Mesothelial cell of epicardium (in vitro differentiated cells): ENCODE results near the gene MAPK9. TPM values are rescaled to one million over a fixed set of nuclear protein-coding genes. Genes with fewer than 3 reads are reported as not detected.

Experiments
- DNase-seq, 2 experiments: peaks; one replicate each; pipeline ENCODE4 v3.0.0; 2021; ENCODE audit warnings: low spot score in 2 of 2; ENCODE audit not compliant: unreplicated experiment in 2 of 2
- H3K27ac Mint-ChIP-seq: 2 replicates; pipeline ENCODE4 v1.8.0; 2021; ENCODE audit warnings: mixed read lengths
- H3K27me3 Mint-ChIP-seq: 2 replicates; pipeline ENCODE4 v1.8.0; 2021; ENCODE audit warnings: low read depth, mixed read lengths
- H3K36me3 Mint-ChIP-seq: 2 replicates; pipeline ENCODE4 v1.8.0; 2021; ENCODE audit warnings: mixed read lengths
- H3K4me1 Mint-ChIP-seq: 2 replicates; pipeline ENCODE4 v1.8.0; 2021; ENCODE audit warnings: mixed read lengths
- H3K4me3 Mint-ChIP-seq: 2 replicates; pipeline ENCODE4 v1.8.0; 2021; ENCODE audit warnings: mild to moderate bottlenecking, moderate library complexity, mixed read lengths
- H3K9me3 Mint-ChIP-seq: 2 replicates; pipeline ENCODE4 v1.8.0; 2021; ENCODE audit warnings: mixed read lengths
- total RNA-seq: library from RNA; stranded (reverse); gene quantifications from 3 replicates; pipeline ENCODE4 v1.2.1, GENCODE V29; 2021
- TF ChIP-seq, protein P1 (sequence below): fragments of 200-600 bp; sonication (generic); IDR thresholded peaks from one replicate; pipeline ENCODE4 v1.5.0; 2021; ENCODE audit warnings: antibody characterized with exemption; ENCODE audit not compliant: unreplicated experiment

Gene MAPK9
- total RNA-seq, 1 donor from 2014 or later = 35.7 TPM

DNA sequence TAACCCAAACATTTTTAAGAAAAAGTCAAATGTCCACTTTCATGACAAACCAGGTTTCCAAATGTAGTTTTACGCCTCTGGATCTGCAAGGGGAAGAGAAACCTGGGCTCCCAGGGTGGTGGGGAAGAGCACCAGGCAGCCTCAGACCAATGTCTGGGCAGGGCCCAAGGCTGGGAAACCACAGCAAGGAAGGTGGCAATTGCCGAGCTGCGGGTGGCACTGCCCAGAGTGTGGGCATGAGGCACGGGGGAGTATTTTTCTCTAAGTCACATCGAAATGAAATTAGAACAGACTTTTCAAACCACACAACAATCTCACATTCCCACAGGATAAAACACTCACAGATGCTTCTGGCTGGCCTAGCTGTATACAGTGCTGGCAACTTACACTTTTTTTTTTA is 50.3 kb downstream of the MAPK9 start:
- Mint-ChIP-seq H3K27ac (no peak overlapping the region), H3K27me3 (no peaks in the 10 kb centered on the region), H3K4me3 (no peak overlapping the region), H3K9me3 (no peaks in the 10 kb centered on the region), H3K4me1 (no peaks in the 10 kb centered on the region), H3K36me3 (peaks cover 53% of the 10 kb centered on the region)
- TF ChIP-seq, protein P1, sequence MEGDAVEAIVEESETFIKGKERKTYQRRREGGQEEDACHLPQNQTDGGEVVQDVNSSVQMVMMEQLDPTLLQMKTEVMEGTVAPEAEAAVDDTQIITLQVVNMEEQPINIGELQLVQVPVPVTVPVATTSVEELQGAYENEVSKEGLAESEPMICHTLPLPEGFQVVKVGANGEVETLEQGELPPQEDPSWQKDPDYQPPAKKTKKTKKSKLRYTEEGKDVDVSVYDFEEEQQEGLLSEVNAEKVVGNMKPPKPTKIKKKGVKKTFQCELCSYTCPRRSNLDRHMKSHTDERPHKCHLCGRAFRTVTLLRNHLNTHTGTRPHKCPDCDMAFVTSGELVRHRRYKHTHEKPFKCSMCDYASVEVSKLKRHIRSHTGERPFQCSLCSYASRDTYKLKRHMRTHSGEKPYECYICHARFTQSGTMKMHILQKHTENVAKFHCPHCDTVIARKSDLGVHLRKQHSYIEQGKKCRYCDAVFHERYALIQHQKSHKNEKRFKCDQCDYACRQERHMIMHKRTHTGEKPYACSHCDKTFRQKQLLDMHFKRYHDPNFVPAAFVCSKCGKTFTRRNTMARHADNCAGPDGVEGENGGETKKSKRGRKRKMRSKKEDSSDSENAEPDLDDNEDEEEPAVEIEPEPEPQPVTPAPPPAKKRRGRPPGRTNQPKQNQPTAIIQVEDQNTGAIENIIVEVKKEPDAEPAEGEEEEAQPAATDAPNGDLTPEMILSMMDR = no peak
- DNase-seq = no peak

DNA sequence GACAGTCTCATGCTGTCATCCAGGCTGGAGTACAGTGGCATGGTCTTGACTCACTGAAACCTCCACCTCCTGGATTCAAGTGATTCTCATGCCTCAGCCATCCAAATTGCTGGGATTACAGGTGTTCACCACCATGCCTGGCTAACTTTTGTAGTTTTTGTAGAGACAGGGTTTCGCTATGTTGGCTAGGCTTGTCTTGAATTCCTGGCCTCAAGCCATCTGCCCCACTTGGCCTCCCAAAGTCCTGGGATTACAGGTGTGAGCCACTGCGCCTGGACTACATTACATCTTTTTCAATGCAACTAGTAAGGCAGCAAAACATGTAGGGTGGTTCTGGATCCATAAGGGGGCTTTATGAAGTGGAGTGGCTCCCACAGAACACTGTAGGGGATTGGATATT is 53.3 kb downstream of the MAPK9 start:
- TF ChIP-seq, protein P1 = no peak
- Mint-ChIP-seq H3K4me1 (no peaks in the 10 kb centered on the region), H3K4me3 (no peak overlapping the region), H3K36me3 (peaks cover 42% of the 10 kb centered on the region), H3K27me3 (no peaks in the 10 kb centered on the region), H3K9me3 (no peaks in the 10 kb centered on the region), H3K27ac (no peak overlapping the region)
- DNase-seq = no peak

DNA sequence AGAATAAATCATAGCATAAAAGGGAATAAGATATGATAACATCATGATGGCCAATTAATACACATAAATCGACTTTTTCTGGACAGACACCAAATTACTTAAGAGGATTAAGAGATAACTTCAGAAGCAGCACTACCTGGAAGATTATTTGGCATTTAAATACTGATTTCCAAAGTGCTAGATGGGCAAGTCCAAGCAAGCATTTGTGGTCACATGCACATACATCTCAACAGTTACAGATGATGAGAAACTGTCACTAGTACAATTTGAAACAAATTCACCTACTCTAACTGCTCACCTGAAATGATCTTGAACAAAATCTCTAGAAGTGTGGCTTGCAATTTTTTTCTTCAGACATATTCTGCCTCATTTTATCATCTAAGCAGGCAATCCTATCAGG is 56.0 kb downstream of the MAPK9 start:
- Mint-ChIP-seq H3K4me3 (no peak overlapping the region), H3K9me3 (no peaks in the 10 kb centered on the region), H3K4me1 (no peaks in the 10 kb centered on the region), H3K27ac (no peak overlapping the region), H3K27me3 (no peaks in the 10 kb centered on the region), H3K36me3 (peaks cover 40% of the 10 kb centered on the region)
- TF ChIP-seq, protein P1 = no peak
- no peak for DNase-seq

DNA sequence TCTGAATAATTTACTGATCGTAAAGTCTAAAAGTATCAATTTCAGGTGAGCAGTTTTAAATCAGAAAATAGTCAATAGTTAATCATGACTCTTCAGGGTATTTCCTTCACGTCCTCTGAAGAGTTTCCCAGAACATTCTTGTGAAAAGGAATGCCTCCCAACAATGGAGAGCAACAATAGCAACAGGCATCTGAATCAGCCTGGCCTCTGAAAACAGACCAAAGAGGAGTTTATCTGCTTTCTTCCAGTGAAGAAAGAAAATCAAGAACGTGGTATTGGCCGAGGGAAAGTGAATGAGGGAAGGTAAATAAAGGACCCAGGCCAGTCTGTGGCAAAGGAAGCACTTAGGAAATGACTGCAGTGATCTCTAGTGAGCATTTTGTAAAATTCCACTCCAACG is 56.8 kb downstream of the MAPK9 start:
- H3K36me3 Mint-ChIP-seq = peaks cover 34% of the 10 kb centered on the region
- no peaks in the 10 kb centered on the region for H3K4me1 Mint-ChIP-seq
- H3K4me3 Mint-ChIP-seq = no peak overlapping the region
- no peaks in the 10 kb centered on the region for H3K27me3 Mint-ChIP-seq
- TF ChIP-seq, protein P1 = no peak
- no peak for DNase-seq
- no peaks in the 10 kb centered on the region for H3K9me3 Mint-ChIP-seq
- no peak overlapping the region for H3K27ac Mint-ChIP-seq

DNA sequence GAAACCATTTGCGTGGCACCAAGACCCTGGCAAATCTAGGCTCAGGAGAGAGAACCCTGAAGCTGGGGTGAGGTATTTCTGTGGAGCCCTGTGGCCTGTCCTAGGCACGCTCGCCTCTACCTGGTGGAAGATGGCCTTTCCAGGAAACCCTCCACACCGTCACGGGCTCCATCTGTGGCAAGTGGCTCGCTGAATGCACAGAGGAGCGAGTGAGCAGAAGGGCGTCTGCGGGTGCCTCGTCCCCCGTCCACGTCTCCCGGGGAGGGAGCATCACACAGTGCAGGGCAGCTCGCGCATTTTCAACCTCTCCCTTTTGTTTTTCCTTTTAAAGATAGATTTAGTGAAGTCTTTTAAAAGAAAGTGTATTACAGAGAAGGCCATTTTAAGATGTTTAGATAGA is 57.6 kb downstream of the MAPK9 start:
- TF ChIP-seq, protein P1 = no peak
- Mint-ChIP-seq H3K27me3 (no peaks in the 10 kb centered on the region), H3K36me3 (peaks cover 29% of the 10 kb centered on the region), H3K4me1 (no peaks in the 10 kb centered on the region), H3K9me3 (no peaks in the 10 kb centered on the region), H3K27ac (no peak overlapping the region), H3K4me3 (no peak overlapping the region)
- DNase-seq = no peak

DNA sequence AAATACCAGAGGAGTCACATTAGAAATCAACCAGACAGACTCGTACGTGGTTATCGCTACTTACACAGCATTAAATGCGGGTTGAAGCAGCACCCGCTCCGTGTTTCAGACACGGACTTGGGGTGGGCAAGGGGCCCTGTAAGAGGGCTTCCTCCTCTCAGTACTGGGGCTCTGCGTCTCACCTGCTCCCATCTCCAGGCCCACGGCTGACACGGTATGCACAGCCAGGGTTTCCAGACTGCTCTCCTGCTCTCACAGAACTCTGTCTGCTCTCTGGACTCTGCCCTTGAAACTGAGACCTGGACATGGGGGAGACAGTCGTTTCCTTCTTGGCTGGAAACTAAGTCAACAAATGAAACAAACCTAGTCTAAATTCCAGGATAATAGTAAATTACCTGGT is 58.2 kb downstream of the MAPK9 start:
- Mint-ChIP-seq H3K27me3 (no peaks in the 10 kb centered on the region), H3K4me1 (no peaks in the 10 kb centered on the region), H3K27ac (no peak overlapping the region), H3K4me3 (no peak overlapping the region), H3K36me3 (peaks cover 29% of the 10 kb centered on the region), H3K9me3 (no peaks in the 10 kb centered on the region)
- TF ChIP-seq, protein P1 = no peak
- no peak for DNase-seq
